WTC11 (cell line): ENCODE measurements around the gene COL21A1. TPM values are rescaled to one million over a fixed set of nuclear protein-coding genes. Genes with fewer than 3 reads are reported as not detected.

Experiments used
- ATAC-seq: fragments of 200-7000 bp; cut with Tn5 transposase; 2 replicates; pipeline ENCODE4 v1.10.0; 2021; ENCODE audit warnings: mild to moderate bottlenecking, moderate library complexity
- CTCF ChIA-PET: fragments of 300-600 bp; sonication (Branson Sonifier 250); formaldehyde crosslinking; loops from one replicate; lab custom pipeline; 2021; ENCODE audit warnings: antibody characterized with exemption; lab: Charles Lee
- POLR2A ChIA-PET: fragments of 350-600 bp; sonication (Branson Sonifier 250); formaldehyde crosslinking; loops from one replicate; lab custom pipeline; 2021; ENCODE audit warnings: antibody characterized with exemption; lab: Charles Lee
- DNase-seq: peaks from one replicate; pipeline ENCODE4 v3.0.0; 2021; ENCODE audit warnings: low spot score
- H3K27ac Mint-ChIP-seq: 2 replicates; pipeline ENCODE4 v1.8.0; 2021; ENCODE audit warnings: mixed read lengths
- H3K27me3 Mint-ChIP-seq: 2 replicates; pipeline ENCODE4 v1.8.0; 2021; ENCODE audit warnings: low read depth, mild to moderate bottlenecking, moderate library complexity, mixed read lengths
- H3K36me3 Mint-ChIP-seq: 2 replicates; pipeline ENCODE4 v1.8.0; 2021; ENCODE audit warnings: mixed read lengths
- H3K4me1 Mint-ChIP-seq: 2 replicates; pipeline ENCODE4 v1.8.0; 2022; ENCODE audit warnings: mixed read lengths
- H3K4me3 Mint-ChIP-seq: 2 replicates; pipeline ENCODE4 v1.8.0; 2021; ENCODE audit warnings: mild to moderate bottlenecking, moderate library complexity, mixed read lengths
- H3K9me3 Mint-ChIP-seq: 2 replicates; pipeline ENCODE4 v1.8.0; 2021; ENCODE audit warnings: mixed read lengths
- ATF2 ChIP-seq: sonication (generic); formaldehyde crosslinking; IDR thresholded peaks from 2 replicates; pipeline ENCODE4 v1.8.1; 2022; ENCODE audit warnings: low read depth, missing genetic modification reagents, borderline replicate concordance
- EMX1 ChIP-seq: fragments of 250-450 bp; sonication (Bioruptor Pico); IDR thresholded peaks from 2 replicates; pipeline ENCODE4 v1.8.0; 2021; ENCODE audit warnings: mild to moderate bottlenecking
- ETV6 ChIP-seq: sonication (generic); formaldehyde crosslinking; IDR thresholded peaks from 2 replicates; pipeline ENCODE4 v1.8.1; 2022; ENCODE audit warnings: mild to moderate bottlenecking, missing genetic modification reagents
- FOXK1 ChIP-seq: sonication (generic); formaldehyde crosslinking; IDR thresholded peaks from 2 replicates; pipeline ENCODE4 v1.8.0; 2022; ENCODE audit warnings: mild to moderate bottlenecking, moderate library complexity, missing genetic modification reagents
- HMGXB4 ChIP-seq: sonication (generic); formaldehyde crosslinking; IDR thresholded peaks from 2 replicates; pipeline ENCODE4 v1.8.1; 2023; ENCODE audit warnings: mild to moderate bottlenecking, moderate library complexity, missing genetic modification reagents
- OVOL2 ChIP-seq: fragments of 250-450 bp; sonication (Bioruptor Pico); IDR thresholded peaks from 2 replicates; pipeline ENCODE4 v1.9.0; 2021; ENCODE audit warnings: mild to moderate bottlenecking, borderline replicate concordance
- TCF7 ChIP-seq: sonication (generic); formaldehyde crosslinking; IDR thresholded peaks from 2 replicates; pipeline ENCODE4 v1.8.0; 2022; ENCODE audit warnings: mild to moderate bottlenecking, low read depth, missing genetic modification reagents, moderate library complexity
- ZBTB43 ChIP-seq: sonication (generic); formaldehyde crosslinking; IDR thresholded peaks from 2 replicates; pipeline ENCODE4 v1.8.1; 2023; ENCODE audit warnings: mild to moderate bottlenecking, missing genetic modification reagents
- ZNF423 ChIP-seq: fragments of 250-450 bp; sonication (Bioruptor Pico); IDR thresholded peaks from 2 replicates; pipeline ENCODE4 v2.1.2; 2022; ENCODE audit warnings: mild to moderate bottlenecking, moderate library complexity
- ZNF425 ChIP-seq: fragments of 250-450 bp; sonication (Bioruptor Pico); conservative IDR thresholded peaks from 2 replicates; pipeline ENCODE4 v1.9.0; 2021; ENCODE audit warnings: mild to moderate bottlenecking
- ZNF512 ChIP-seq: sonication (generic); formaldehyde crosslinking; IDR thresholded peaks from 2 replicates; pipeline ENCODE4 v1.8.1; 2022; ENCODE audit warnings: missing genetic modification reagents, borderline replicate concordance
- ZNF532 ChIP-seq: fragments of 250-450 bp; sonication (Bioruptor Pico); IDR thresholded peaks from 2 replicates; pipeline ENCODE4 v1.9.0; 2021; ENCODE audit warnings: mild to moderate bottlenecking, borderline replicate concordance
- total RNA-seq: library from RNA; stranded (reverse); gene quantifications from 3 replicates; pipeline ENCODE4 v1.2.3, GENCODE V29; 2021

COL21A1 gene
- total RNA-seq, 1 experiment from 2014 or later = 4.4 TPM

GRCh38 chr6:56073315-56073714, 174.1 kb downstream of the COL21A1 start:
- H3K27ac Mint-ChIP-seq = no peak overlapping the region
- peaks cover 22% of the 10 kb centered on the region for H3K9me3 Mint-ChIP-seq
- H3K27me3 Mint-ChIP-seq = no peaks in the 10 kb centered on the region
- H3K36me3 Mint-ChIP-seq = peaks cover 10% of the 10 kb centered on the region
- TF ChIP-seq ZNF423 (CRISPR knock-in tag) (no peak), ATF2 (CRISPR knock-in tag) (no peak), ZNF512 (CRISPR knock-in tag) (no peak), HMGXB4 (no peak), TCF7 (CRISPR knock-in tag) (no peak), ZNF532 (CRISPR knock-in tag) (no peak)
- ChIA-PET POLR2A (no interaction called here), CTCF (interaction anchor here (1.1 kb wide), 1 partner anchor 19 kb away, joined by 4 read pairs; no protein-coding TSS in a partner anchor)
- DNase-seq (no peak), ATAC-seq (no peak)
- no peak overlapping the region for H3K4me3 Mint-ChIP-seq
- H3K4me1 Mint-ChIP-seq = peaks cover 4% of the 10 kb centered on the region; the same call in 1 of the 2 replicates

- POLR2A ChIA-PET = no interaction called here
- DNase-seq (no peak), ATAC-seq (no peak)
- CTCF ChIA-PET = interaction anchor here (1.1 kb wide), 1 partner anchor 19 kb away, joined by 4 read pairs; no protein-coding TSS in a partner anchor
- Mint-ChIP-seq H3K27me3 (no peaks in the 10 kb centered on the region), H3K27ac (no peak overlapping the region), H3K36me3 (peaks cover 10% of the 10 kb centered on the region), H3K4me1 (peaks cover 4% of the 10 kb centered on the region; the same call in 1 of the 2 replicates), H3K4me3 (no peak overlapping the region), H3K9me3 (peaks cover 19% of the 10 kb centered on the region)
- TF ChIP-seq OVOL2 (CRISPR knock-in tag) = no peak
- no peak for TF ChIP-seq FOXK1 (CRISPR knock-in tag)
- no peak for TF ChIP-seq EMX1 (CRISPR knock-in tag)
- TF ChIP-seq ZBTB43 (CRISPR knock-in tag) = no peak
- no peak for TF ChIP-seq ETV6 (CRISPR knock-in tag)
- TF ChIP-seq ZNF425 (CRISPR knock-in tag) = no peak
These were observed 174.5 kb downstream of the COL21A1 start for GRCh38 chr6:56072856-56073255.
